ENCODE measurements around the gene POLR2J3. TPM values are rescaled to one million over a fixed set of nuclear protein-coding genes. Genes with fewer than 3 reads are reported as not detected.
"Not testable (repeated sequence)": the region's sequence is repeated elsewhere in the genome, so short reads cannot be mapped to it uniquely, and the experiment has no call there.

Gene POLR2J3
- total RNA-seq = 49.6 and 53.9 TPM in 2 replicates

- H3K4me3 Mint-ChIP-seq = peak within 1 kb of the TSS; percentile 91
- not testable (repeated sequence) for H3K9me3 Mint-ChIP-seq
Observed at GRCh38 chr7:102572261-102573239, at the start of gene POLR2J3. Gene POLR2J3 (minus strand): TSS chr7:102572583. CDS start chr7:102572521, 62 bp downstream.

GRCh38 chr7:102618122-102618521 is 45.7 kb upstream of the POLR2J3 start:
- H3K27ac Mint-ChIP-seq; DNase-seq (ENCODE audit: low spot score); H3K4me3 Mint-ChIP-seq; H3K4me1 Mint-ChIP-seq (ENCODE audit: low read depth); intact Hi-C loops (cut with micrococcal nuclease); H3K9me3 Mint-ChIP-seq; H3K27me3 Mint-ChIP-seq (ENCODE audit: insufficient read depth); H3K36me3 Mint-ChIP-seq (ENCODE audit: low read depth): not testable (repeated sequence)

More at GRCh38 chr7:102572261-102573239, at the start of gene POLR2J3:
- peak; percentile 100 for DNase-seq (ENCODE audit: low spot score)
- H3K27me3 Mint-ChIP-seq (ENCODE audit: insufficient read depth); H3K36me3 Mint-ChIP-seq (ENCODE audit: low read depth); H3K4me1 Mint-ChIP-seq (ENCODE audit: low read depth); intact Hi-C loops (cut with micrococcal nuclease): not testable (repeated sequence)
- H3K27ac Mint-ChIP-seq = peak within 1 kb of the TSS; percentile 91

- intact Hi-C loops (cut with micrococcal nuclease); H3K9me3 Mint-ChIP-seq; H3K27ac Mint-ChIP-seq; H3K36me3 Mint-ChIP-seq (ENCODE audit: low read depth); H3K4me1 Mint-ChIP-seq (ENCODE audit: low read depth); H3K27me3 Mint-ChIP-seq (ENCODE audit: insufficient read depth): not testable (repeated sequence)
- peak within 1 kb of the TSS; percentile 30 for H3K4me3 Mint-ChIP-seq
- peak; percentile 37 for DNase-seq (ENCODE audit: low spot score)
Observed at GRCh38 chr7:102616507-102617125, 44.2 kb upstream of the POLR2J3 start, which contains the start of gene RASA4. Gene RASA4 (minus strand): TSS chr7:102616756. CDS start chr7:102616689, 67 bp downstream.

- H3K4me3 Mint-ChIP-seq; H3K27ac Mint-ChIP-seq; H3K4me1 Mint-ChIP-seq (ENCODE audit: low read depth); H3K27me3 Mint-ChIP-seq (ENCODE audit: insufficient read depth); DNase-seq (ENCODE audit: low spot score); intact Hi-C loops (cut with micrococcal nuclease); H3K9me3 Mint-ChIP-seq; H3K36me3 Mint-ChIP-seq (ENCODE audit: low read depth): not testable (repeated sequence)
Observed at GRCh38 chr7:102615930-102616329, 43.5 kb upstream of the POLR2J3 start.

- not testable (repeated sequence) for H3K27ac Mint-ChIP-seq; H3K36me3 Mint-ChIP-seq (ENCODE audit: low read depth)
Observed at GRCh38 chr7:102614873-102615272, 42.5 kb upstream of the POLR2J3 start.

GRCh38 chr7:102614346-102614697 is 41.9 kb upstream of the POLR2J3 start:
- H3K27me3 Mint-ChIP-seq (ENCODE audit: insufficient read depth); H3K4me1 Mint-ChIP-seq (ENCODE audit: low read depth); DNase-seq (ENCODE audit: low spot score); H3K4me3 Mint-ChIP-seq; H3K27ac Mint-ChIP-seq; H3K9me3 Mint-ChIP-seq; H3K36me3 Mint-ChIP-seq (ENCODE audit: low read depth); intact Hi-C loops (cut with micrococcal nuclease): not testable (repeated sequence)

More at GRCh38 chr7:102614873-102615272, 42.5 kb upstream of the POLR2J3 start:
- intact Hi-C loops (cut with micrococcal nuclease); H3K4me1 Mint-ChIP-seq (ENCODE audit: low read depth); H3K4me3 Mint-ChIP-seq; H3K27me3 Mint-ChIP-seq (ENCODE audit: insufficient read depth); DNase-seq (ENCODE audit: low spot score); H3K9me3 Mint-ChIP-seq: not testable (repeated sequence)

- DNase-seq (ENCODE audit: low spot score); H3K4me3 Mint-ChIP-seq; H3K27me3 Mint-ChIP-seq (ENCODE audit: insufficient read depth); H3K9me3 Mint-ChIP-seq; H3K27ac Mint-ChIP-seq; H3K36me3 Mint-ChIP-seq (ENCODE audit: low read depth); intact Hi-C loops (cut with micrococcal nuclease); H3K4me1 Mint-ChIP-seq (ENCODE audit: low read depth): not testable (repeated sequence)
Observed at GRCh38 chr7:102613575-102614345, 41.4 kb upstream of the POLR2J3 start.

- H3K36me3 Mint-ChIP-seq (ENCODE audit: low read depth); H3K4me1 Mint-ChIP-seq (ENCODE audit: low read depth); H3K27me3 Mint-ChIP-seq (ENCODE audit: insufficient read depth); DNase-seq (ENCODE audit: low spot score); H3K4me3 Mint-ChIP-seq; intact Hi-C loops (cut with micrococcal nuclease); H3K9me3 Mint-ChIP-seq; H3K27ac Mint-ChIP-seq: not testable (repeated sequence)
Observed at GRCh38 chr7:102611675-102612325, 39.4 kb upstream of the POLR2J3 start.

GRCh38 chr7:102611013-102611674 is 38.8 kb upstream of the POLR2J3 start:
- H3K27me3 Mint-ChIP-seq (ENCODE audit: insufficient read depth); H3K27ac Mint-ChIP-seq; H3K9me3 Mint-ChIP-seq; H3K4me1 Mint-ChIP-seq (ENCODE audit: low read depth); H3K4me3 Mint-ChIP-seq; intact Hi-C loops (cut with micrococcal nuclease); H3K36me3 Mint-ChIP-seq (ENCODE audit: low read depth); DNase-seq (ENCODE audit: low spot score): not testable (repeated sequence)

- H3K36me3 Mint-ChIP-seq (ENCODE audit: low read depth); H3K27ac Mint-ChIP-seq: not testable (repeated sequence)
Observed at GRCh38 chr7:102610441-102610840, 38.1 kb upstream of the POLR2J3 start.

GRCh38 chr7:102609734-102610133 is 37.4 kb upstream of the POLR2J3 start:
- H3K27ac Mint-ChIP-seq; intact Hi-C loops (cut with micrococcal nuclease); H3K27me3 Mint-ChIP-seq (ENCODE audit: insufficient read depth); H3K4me1 Mint-ChIP-seq (ENCODE audit: low read depth); H3K4me3 Mint-ChIP-seq; H3K9me3 Mint-ChIP-seq; H3K36me3 Mint-ChIP-seq (ENCODE audit: low read depth); DNase-seq (ENCODE audit: low spot score): not testable (repeated sequence)

More at GRCh38 chr7:102610441-102610840, 38.1 kb upstream of the POLR2J3 start:
- DNase-seq (ENCODE audit: low spot score); H3K4me3 Mint-ChIP-seq; H3K27me3 Mint-ChIP-seq (ENCODE audit: insufficient read depth); H3K9me3 Mint-ChIP-seq; H3K4me1 Mint-ChIP-seq (ENCODE audit: low read depth); intact Hi-C loops (cut with micrococcal nuclease): not testable (repeated sequence)

GRCh38 chr7:102606848-102607247 is 34.5 kb upstream of the POLR2J3 start:
- H3K4me1 Mint-ChIP-seq (ENCODE audit: low read depth); H3K36me3 Mint-ChIP-seq (ENCODE audit: low read depth); H3K4me3 Mint-ChIP-seq; H3K9me3 Mint-ChIP-seq; H3K27ac Mint-ChIP-seq; H3K27me3 Mint-ChIP-seq (ENCODE audit: insufficient read depth); DNase-seq (ENCODE audit: low spot score); intact Hi-C loops (cut with micrococcal nuclease): not testable (repeated sequence)

Measured in activated T-helper 1 cell treated with anti-CD3 and anti-CD28 coated beads, Interleukin-12 subunit alpha, Interleukin-12 subunit beta, Interleukin-2, Interleukin-4 antibody, amounts not matched to agents 30 ng/mL and 10 ng/mL and 1 ng/mL, durations not matched to agents 14 hours and 24 hours and 36 hours (primary cell).